GM18907 (cell line): ENCODE results near the gene BCAP29.

ENCODE experiments used
- ATAC-seq: cut with Tn5 transposase; IDR thresholded peaks from one replicate; pipeline ENCODE4 v1.9.1; 2021; ENCODE audit warnings: mild to moderate bottlenecking, moderate library complexity; ENCODE audit not compliant: unreplicated experiment

The BCAP29 gene

DNA sequence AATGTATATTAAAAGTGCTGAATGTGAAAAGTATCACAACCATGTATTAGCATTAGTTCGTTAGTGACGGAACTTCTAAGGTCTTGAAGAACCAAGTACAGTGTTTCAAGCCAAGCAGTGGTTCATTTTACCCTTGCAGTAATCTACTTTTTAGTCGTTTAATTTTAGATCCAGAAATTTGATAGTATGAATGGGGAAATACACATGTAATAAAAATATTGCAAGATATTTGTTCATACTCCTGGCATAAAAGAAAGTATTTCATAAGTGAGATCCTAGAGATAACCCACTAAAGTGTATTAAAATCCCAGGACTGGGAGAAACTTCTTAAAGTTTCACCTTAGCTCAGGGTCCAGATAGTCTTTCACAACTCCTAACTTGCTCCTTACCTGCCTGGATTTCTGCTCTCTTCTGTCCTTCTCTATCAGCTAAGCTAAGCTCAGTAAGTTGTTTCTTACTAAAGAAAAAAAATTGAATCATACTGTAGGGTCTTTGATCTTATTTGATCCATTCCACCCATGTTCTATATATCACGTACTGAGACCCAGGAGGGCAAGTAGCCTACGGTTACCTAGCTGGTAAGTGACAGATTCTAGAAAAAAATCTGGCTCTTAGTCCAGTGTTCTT is 1.5 kb downstream of the BCAP29 start:
- ATAC-seq, result no peak

DNA sequence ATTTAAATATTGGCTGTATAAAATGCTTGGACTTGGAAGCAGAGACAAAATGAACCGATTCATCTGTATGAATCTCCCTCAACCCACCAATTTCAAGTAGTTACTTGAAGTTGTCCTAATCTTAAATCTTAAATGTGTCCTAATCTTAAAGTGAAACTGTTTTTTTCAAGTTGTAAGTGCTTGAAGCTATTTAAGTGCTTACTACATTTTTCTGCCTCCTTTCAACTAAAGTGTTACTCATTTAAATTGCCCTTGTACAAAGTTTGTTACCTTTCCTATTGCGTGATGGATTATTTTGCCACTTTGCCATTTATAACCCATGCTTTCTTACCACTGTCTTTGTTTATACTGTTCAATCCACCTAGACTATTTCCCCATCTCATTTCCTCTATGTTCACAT is 2.8 kb downstream of the BCAP29 start:
- ATAC-seq, result no peak

DNA sequence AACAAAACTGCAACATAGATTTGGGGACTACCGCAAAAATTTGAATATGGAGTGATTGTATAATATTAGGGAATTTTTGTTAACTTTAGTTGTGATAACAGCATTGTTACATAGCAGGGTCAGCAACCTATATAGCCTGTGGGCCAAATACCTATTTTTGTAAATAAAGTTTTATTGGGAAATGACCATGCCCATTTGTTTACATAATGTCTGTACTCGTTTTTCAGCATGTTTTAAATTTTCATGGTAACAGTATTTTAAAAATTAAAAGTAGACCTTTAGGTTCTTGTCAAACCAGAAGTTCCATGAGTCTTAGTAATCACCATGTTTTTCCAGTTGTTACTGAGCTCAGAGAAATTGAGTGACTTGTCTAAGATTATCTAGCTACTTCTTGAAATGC is 4.7 kb downstream of the BCAP29 start:
- no peak for ATAC-seq

DNA sequence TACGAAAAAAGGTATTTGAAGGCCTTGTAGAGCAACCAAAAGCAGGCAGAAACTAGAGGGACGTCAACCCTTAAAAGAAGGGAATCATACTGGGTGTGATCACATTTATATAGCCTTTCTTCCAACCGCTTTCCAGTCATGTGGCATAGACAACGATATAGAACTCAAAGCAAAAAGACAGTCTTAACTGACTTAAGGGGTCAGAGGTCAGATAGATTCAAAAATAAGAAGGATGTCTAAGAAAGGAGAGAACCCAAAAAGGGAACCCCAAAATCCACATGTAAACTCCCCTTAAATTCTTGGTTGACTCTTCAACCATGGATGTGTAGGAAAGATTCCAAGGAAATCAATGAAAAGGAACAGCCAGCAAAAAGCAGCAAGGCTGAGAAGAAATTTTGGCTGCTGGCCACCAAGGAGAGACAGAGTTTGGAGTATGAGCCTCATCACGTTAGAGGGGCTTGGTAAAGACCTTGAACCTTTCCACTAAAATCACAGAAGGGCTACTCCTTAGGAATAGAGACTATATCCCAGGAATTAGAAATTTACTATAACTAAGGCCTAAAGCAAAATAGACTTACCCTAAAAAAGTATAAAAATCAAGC is 8.6 kb downstream of the BCAP29 start:
- no peak for ATAC-seq

GRCh38 chr7:107591421-107591820 is 11.4 kb downstream of the BCAP29 start:
- no peak for ATAC-seq

DNA sequence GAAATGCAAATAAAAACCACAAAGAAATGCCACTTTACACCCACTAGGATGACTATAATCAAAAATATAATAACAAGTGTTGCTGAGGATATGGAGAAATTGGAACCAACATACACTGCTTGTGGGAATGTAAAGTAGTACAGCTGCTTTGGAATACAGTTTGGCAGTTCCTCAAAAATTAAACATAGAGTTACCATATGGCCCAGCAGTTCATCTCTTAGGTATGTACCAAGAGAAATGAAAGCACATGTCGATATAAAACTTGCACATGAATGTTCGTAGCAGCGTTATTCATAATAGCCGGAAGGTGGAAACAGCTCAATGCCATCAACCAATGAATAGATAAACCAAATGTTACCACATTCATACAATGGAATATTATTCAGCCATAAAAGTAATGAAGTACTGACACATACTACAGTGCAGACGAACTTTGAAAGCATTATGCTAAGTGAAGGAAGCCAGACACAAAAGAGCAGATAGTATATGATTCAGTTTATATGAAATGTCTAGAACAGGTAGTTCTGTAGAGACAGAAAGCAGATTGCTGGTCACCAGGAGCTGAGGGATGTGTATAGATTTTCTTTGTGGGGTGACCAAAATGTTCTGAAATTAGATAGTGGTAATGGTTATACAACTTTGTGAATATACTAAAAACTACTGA is 12.4 kb downstream of the BCAP29 start:
- no peak for ATAC-seq

GRCh38 chr7:107593025-107593410 is 13.0 kb downstream of the BCAP29 start:
- ATAC-seq, result no peak

- no peak for ATAC-seq
Measured at GRCh38 chr7:107594961-107595737, 15.1 kb downstream of the BCAP29 start.

- no peak for ATAC-seq
Measured at GRCh38 chr7:107596881-107597581, 17.0 kb downstream of the BCAP29 start.

DNA sequence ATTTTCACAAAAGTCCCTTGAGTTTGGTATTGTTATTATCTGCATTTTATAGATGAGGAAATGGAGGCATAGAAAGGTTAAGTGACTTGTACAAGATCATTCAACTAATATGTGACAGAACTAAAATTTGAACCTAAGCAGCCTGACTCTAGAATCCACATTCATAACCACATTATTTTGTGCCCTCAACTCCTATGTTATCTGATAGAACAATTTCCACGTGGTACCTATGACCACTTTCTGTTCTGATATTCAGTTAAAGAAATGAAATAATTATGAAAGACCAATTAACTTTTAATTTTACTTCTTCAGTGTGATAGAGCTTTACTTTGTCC is 17.5 kb downstream of the BCAP29 start:
- ATAC-seq, result no peak

- no peak for ATAC-seq
Measured at GRCh38 chr7:107597953-107598352, 17.9 kb downstream of the BCAP29 start.

DNA sequence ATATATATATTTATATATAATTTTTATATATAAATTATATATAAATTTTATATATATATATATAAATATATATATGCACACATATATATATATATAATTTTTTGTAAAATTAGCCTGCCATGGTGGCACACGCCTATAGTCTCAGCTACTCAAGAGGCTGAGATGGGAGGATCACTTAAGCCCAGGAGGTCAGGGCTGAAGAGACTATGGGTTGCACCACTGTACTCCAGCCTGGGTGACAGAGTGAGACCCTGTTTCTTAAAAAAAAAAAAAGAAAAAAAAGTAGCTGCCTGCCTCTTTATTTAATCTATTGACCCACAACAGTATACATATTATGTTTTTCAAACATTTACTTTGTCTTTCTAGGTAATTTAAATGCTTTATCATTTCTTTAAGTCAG is 19.2 kb downstream of the BCAP29 start:
- no peak for ATAC-seq

DNA sequence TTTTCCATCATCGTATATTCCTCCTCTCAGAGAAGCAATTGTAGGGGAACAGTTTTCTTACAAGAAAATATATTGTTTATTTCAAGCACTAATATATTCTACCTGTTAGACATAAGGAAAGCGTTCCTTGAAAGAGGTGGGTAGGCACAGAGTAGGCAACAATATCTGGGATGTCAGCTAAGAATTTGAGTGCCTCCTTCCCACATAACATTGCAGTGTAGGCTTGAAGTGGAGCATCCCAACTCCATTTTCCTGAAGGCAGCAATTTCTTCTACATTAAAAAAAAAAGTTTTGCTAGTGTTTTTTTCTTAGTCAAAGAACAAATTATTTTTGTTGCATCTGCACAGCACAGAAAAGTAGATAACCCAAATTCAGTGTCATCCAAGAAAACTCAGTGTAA is 20.8 kb downstream of the BCAP29 start:
- ATAC-seq, result no peak

DNA sequence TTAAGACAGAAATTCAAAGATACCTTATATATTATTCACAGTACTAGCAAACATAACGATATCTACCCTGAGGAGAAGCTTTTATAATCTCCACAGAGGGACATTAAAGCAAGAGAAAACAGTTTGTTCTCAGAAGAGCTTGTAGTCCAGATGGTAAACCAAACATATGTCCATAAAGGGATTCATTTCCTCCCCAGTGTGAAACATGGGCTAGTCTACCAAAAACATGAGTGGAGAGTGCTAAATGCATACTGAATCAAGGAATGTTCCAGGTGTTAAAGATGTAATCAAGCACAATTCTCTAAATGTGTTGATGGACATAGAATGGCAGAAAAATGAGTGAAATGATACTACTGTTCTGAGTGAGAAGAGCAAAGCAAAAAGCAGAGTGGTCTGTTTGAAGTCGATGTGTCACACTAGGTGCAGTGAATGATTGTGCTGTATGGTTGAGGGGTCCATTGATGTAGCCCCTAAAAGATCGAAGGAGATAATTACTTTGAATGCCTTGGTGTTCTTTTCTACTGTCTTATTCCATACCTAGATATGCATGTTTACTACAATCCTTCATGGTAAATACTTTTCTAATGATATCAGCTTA is 25.3 kb downstream of the BCAP29 start:
- no peak for ATAC-seq

DNA sequence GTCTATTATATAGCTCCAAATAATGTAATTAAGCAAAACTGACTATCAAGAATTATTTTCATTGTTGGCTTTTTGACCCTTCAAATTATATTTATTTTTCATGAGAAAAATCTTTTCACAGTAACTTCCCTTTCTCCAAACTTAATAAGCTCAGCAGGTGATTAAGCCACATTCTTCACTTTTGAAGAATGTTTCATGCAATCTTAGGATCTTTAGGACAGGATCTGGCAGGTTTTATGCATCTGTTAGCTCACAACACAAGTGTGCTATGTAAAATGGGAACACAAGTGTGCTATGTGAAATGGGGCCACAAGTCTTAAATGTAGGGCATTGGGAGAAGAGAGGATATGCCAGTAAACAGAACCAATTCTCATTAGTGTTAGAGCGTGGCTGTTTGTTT is 26.3 kb downstream of the BCAP29 start:
- ATAC-seq, result no peak

- no peak for ATAC-seq
Measured at GRCh38 chr7:107609811-107610261, 29.8 kb downstream of the BCAP29 start.

GRCh38 chr7:107610323-107610722 is 30.3 kb downstream of the BCAP29 start:
- no peak for ATAC-seq

DNA sequence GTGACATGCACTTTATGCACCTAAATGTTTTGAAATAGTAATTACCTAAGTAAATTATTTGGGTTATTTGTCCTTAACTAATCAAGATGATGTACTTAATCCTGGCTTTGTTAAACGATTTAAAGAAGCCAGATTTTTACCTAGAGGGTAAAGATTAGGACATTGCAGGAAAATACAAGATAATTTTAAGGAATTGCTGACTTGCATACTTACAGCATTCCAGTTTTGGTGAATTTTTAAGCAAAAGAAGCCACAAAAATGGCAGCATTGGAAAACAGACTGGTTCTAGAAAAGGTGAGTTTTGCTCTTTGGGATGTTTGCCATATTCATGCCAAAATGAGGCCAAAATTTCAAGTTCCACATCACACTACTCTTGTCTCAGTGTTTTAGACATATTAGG is 33.4 kb downstream of the BCAP29 start:
- ATAC-seq, result no peak

GRCh38 chr7:107613948-107614347 is 33.9 kb downstream of the BCAP29 start:
- no peak for ATAC-seq

DNA sequence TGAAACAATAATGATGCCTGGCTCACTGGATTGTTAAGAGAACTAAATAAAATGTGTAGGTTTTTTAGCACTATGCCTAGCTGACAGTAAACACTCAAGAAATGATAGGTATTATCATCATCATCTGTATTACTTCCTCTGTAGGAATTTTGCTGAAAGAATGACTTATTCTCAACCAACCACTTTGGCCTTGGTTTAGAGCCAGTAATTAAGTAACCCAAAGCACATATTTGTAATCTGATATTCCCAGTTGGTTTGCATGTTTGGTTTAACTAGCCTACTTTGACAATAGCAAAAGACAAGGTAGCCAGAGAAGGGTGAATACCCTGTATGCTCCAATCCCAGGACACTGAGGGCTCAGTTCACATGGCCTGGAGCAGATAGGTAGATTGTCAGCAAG is 34.4 kb downstream of the BCAP29 start:
- ATAC-seq, result no peak
